ENCODE results near the gene SLC25A45. TPM values are rescaled to one million over a fixed set of nuclear protein-coding genes. Genes with fewer than 3 reads are reported as not detected.

Gene SLC25A45
- total RNA-seq, 4 donors from 2014 or later = 4.6 to 11.3 (median 5.9) TPM

GRCh38 chr11:65429068-65429681 is 46.7 kb upstream of the SLC25A45 start:
- Histone ChIP-seq H3K4me3 (peak overlapping the region; percentile 71 to 81 (median 74)), H3K9me3 (no peaks in the 10 kb centered on the region), H3K27ac (replicated peaks in 1 of 4) (peak overlapping the region; percentile 97 to 99 (median 99)), H3K4me1 (peaks cover 56 to 79% (median 77%) of the 10 kb centered on the region in 4 donors), H3K27me3 (no peaks in the 10 kb centered on the region), H3K36me3 (peaks cover 18 to 85% (median 32%) of the 10 kb centered on the region in 4 donors)
- DNase-seq (ENCODE audit: extremely low spot score) = no peak
- intact Hi-C loops (cut with DNase I) = no loop called here
- TF ChIP-seq POLR2AphosphoS5 (IDR thresholded peaks at IDR 0.05) (peak in 1 of 2 donors; percentile 79), EP300 (IDR thresholded peaks at IDR 0.05) (no peak), POLR2A (IDR thresholded peaks at IDR 0.05; ENCODE audit: low read depth) (peak; percentile 21)
- 8% methylated on average over 9 of the region's 9 CpGs for WGBS

- TF ChIP-seq EP300 (IDR thresholded peaks at IDR 0.05) (no peak), CTCF (IDR thresholded peaks at IDR 0.05) (no peak), POLR2A (IDR thresholded peaks at IDR 0.05; ENCODE audit: low read depth) (no peak), POLR2AphosphoS5 (IDR thresholded peaks at IDR 0.05) (no peak)
- H3K27ac ChIP-seq (replicated peaks in 1 of 4) = peak overlapping the region; percentile 97 to 99 (median 99)
- WGBS = 9% methylated on average over 5 of the region's 5 CpGs
- intact Hi-C loops (cut with DNase I) = no loop called here
- peaks cover 15 to 85% (median 27%) of the 10 kb centered on the region in 4 donors for H3K36me3 ChIP-seq
- H3K9me3 ChIP-seq = no peaks in the 10 kb centered on the region
- H3K4me1 ChIP-seq = peaks cover 54 to 73% (median 72%) of the 10 kb centered on the region in 4 donors
- peak overlapping the region; percentile 71 to 81 (median 74) for H3K4me3 ChIP-seq
- no peaks in the 10 kb centered on the region for H3K27me3 ChIP-seq
- DNase-seq (ENCODE audit: extremely low spot score) = no peak
Observed at GRCh38 chr11:65428578-65429067, 46.2 kb upstream of the SLC25A45 start.

- WGBS = 14% methylated on average over 11 of the region's 11 CpGs
- peaks cover 49 to 66% (median 65%) of the 10 kb centered on the region in 4 donors for H3K4me1 ChIP-seq
- TF ChIP-seq POLR2AphosphoS5 (IDR thresholded peaks at IDR 0.05) = peak in 1 of 2 donors; percentile 63
- TF ChIP-seq EP300 (IDR thresholded peaks at IDR 0.05) = no peak
- no peak for TF ChIP-seq CTCF (IDR thresholded peaks at IDR 0.05)
- no peak for TF ChIP-seq POLR2A (IDR thresholded peaks at IDR 0.05; ENCODE audit: low read depth)
- peaks cover 15 to 84% (median 26%) of the 10 kb centered on the region in 4 donors for H3K36me3 ChIP-seq
- H3K27ac ChIP-seq (replicated peaks in 1 of 4) = peak overlapping the region; percentile 97 to 99 (median 99)
- no peak for DNase-seq (ENCODE audit: extremely low spot score)
- intact Hi-C loops (cut with DNase I) = no loop called here
- H3K9me3 ChIP-seq = no peaks in the 10 kb centered on the region
- H3K4me3 ChIP-seq = peak overlapping the region; percentile 71 to 81 (median 74)
- H3K27me3 ChIP-seq = no peaks in the 10 kb centered on the region
Observed at GRCh38 chr11:65427691-65428577, 45.5 kb upstream of the SLC25A45 start.

- TF ChIP-seq POLR2AphosphoS5 (IDR thresholded peaks at IDR 0.05) (peak in 1 of 2 donors; percentile 45), POLR2A (IDR thresholded peaks at IDR 0.05; ENCODE audit: low read depth) (peak; percentile 50), CTCF (IDR thresholded peaks at IDR 0.05) (no peak)
- peak overlapping the region; percentile 71 to 81 (median 74) for H3K4me3 ChIP-seq
- intact Hi-C loops (cut with DNase I) = no loop called here
- H3K4me1 ChIP-seq = peaks cover 42 to 58% (median 56%) of the 10 kb centered on the region in 4 donors
- no peaks in the 10 kb centered on the region for H3K9me3 ChIP-seq
- WGBS = 7% methylated on average over 10 of the region's 10 CpGs
- no peaks in the 10 kb centered on the region for H3K27me3 ChIP-seq
- H3K36me3 ChIP-seq = peaks cover 15 to 75% (median 24%) of the 10 kb centered on the region in 4 donors
- no peak for DNase-seq (ENCODE audit: extremely low spot score)
- peak overlapping the region; percentile 97 to 99 (median 99) for H3K27ac ChIP-seq (replicated peaks in 1 of 4)
Observed at GRCh38 chr11:65426839-65427690, 44.6 kb upstream of the SLC25A45 start.
